T-cell (primary cell): ENCODE data around the gene RARB. TPM values are rescaled to one million over a fixed set of nuclear protein-coding genes. Genes with fewer than 3 reads are reported as not detected.

Experiments
- ATAC-seq, 4 experiments: fragments of 200-7000 bp in 3 of 4; fragments of 150-1000 bp in 1 of 4; cut with Tn5 transposase; replicated peaks in 1 of 4; 1 replicate in 3 of 4; 2 replicates in 1 of 4; pipeline ENCODE4 v1.10.0; 2021; ENCODE audit warnings: moderate library complexity in 3 of 4, mild to moderate bottlenecking in 2 of 4, moderate number of reproducible peaks in 1 of 4
- CTCF ChIA-PET, 2 donors: fragments of 300-600 bp; sonication (Branson Sonifier 250); formaldehyde crosslinking; loops; one replicate each; lab custom pipeline; 2022; ENCODE audit warnings: antibody characterized with exemption in 2 of 2; lab: Charles Lee
- POLR2A ChIA-PET, 2 donors: fragments of 300-600 bp; sonication (Branson Sonifier 250); formaldehyde crosslinking; loops; one replicate each; lab custom pipeline; 2022; ENCODE audit warnings: antibody characterized with exemption in 2 of 2; lab: Charles Lee
- DNase-seq, 35 experiments: peaks; one replicate each; pipeline versions ENCODE4 v3.0.0 to v3.0.0-alpha.2; 2013 to 2023
- H3K27ac ChIP-seq: one replicate; pipeline ENCODE4 v1.5.1; 2013; ENCODE audit warnings: low read length
- H3K27me3 ChIP-seq, 2 experiments: replicated peaks in 1 of 2; 1 replicate in 1 of 2; 2 replicates in 1 of 2; pipeline versions ENCODE4 v1.6.1 to v1.7.0; 2013; ENCODE audit warnings: low read length in 1 of 2, mixed read lengths in 1 of 2; ENCODE audit not compliant: control insufficient read depth in 2 of 2, insufficient read depth in 2 of 2; ENCODE audit errors: extremely low read depth in 1 of 2
- H3K36me3 ChIP-seq, 2 donors: 1 replicate in 1 of 2; 2 replicates in 1 of 2; pipeline versions ENCODE4 v1.6.1 to v1.7.0; 2013; ENCODE audit warnings: low read length in 1 of 2; ENCODE audit not compliant: control insufficient read depth in 2 of 2, insufficient read depth in 1 of 2; ENCODE audit errors: extremely low read depth in 1 of 2
- H3K4me1 ChIP-seq, 2 experiments: 1 replicate in 1 of 2; 2 replicates in 1 of 2; pipeline versions ENCODE4 v1.6.1 to v1.7.0; 2013; ENCODE audit warnings: low read length in 2 of 2, mixed read lengths in 1 of 2; ENCODE audit not compliant: insufficient read depth in 2 of 2, control insufficient read depth in 1 of 2; ENCODE audit errors: extremely low read depth in 1 of 2
- H3K4me3 ChIP-seq, 2 donors: 1 replicate in 1 of 2; 2 replicates in 1 of 2; pipeline versions ENCODE4 v1.5.1 to v1.7.0; 2013; ENCODE audit warnings: mild to moderate bottlenecking in 2 of 2, low read length in 1 of 2, moderate library complexity in 1 of 2; ENCODE audit not compliant: control insufficient read depth in 1 of 2; ENCODE audit errors: extremely low read depth in 1 of 2
- H3K9me3 ChIP-seq: 2 replicates; pipeline ENCODE4 v1.7.0; 2013
- H3K27ac Mint-ChIP-seq, 2 donors: one replicate each; pipeline ENCODE4 v1.8.0; 2020 to 2021; ENCODE audit warnings: mild to moderate bottlenecking in 2 of 2, mixed read lengths in 2 of 2
- H3K27me3 Mint-ChIP-seq, 2 donors: one replicate each; pipeline ENCODE4 v1.8.0; 2021 to 2022; ENCODE audit warnings: mixed read lengths in 2 of 2
- H3K36me3 Mint-ChIP-seq: one replicate; pipeline ENCODE4 v1.8.0; 2021; ENCODE audit warnings: mixed read lengths
- H3K4me1 Mint-ChIP-seq, 3 donors: one replicate each; pipeline ENCODE4 v1.8.0; 2020 to 2022; ENCODE audit warnings: mixed read lengths in 3 of 3, mild to moderate bottlenecking in 1 of 3
- H3K4me3 Mint-ChIP-seq, 3 donors: one replicate each; pipeline ENCODE4 v1.8.0; 2020 to 2022; ENCODE audit warnings: mild to moderate bottlenecking in 3 of 3, mixed read lengths in 3 of 3, moderate library complexity in 3 of 3
- H3K9me3 Mint-ChIP-seq, 3 donors: one replicate each; pipeline ENCODE4 v1.8.0; 2020 to 2022; ENCODE audit warnings: mixed read lengths in 3 of 3
- WGBS: methylation state at CpG from one replicate; pipeline ENCODE4 v1.1.5; 2013; ENCODE audit warnings: missing lambda C conversion rate; ENCODE audit not compliant: insufficient coverage; 5-methylcytosine and 5-hydroxymethylcytosine counted together
- total RNA-seq, 35 experiments: library from RNA in 6 of 35; stranded (reverse) in 6 of 35; fragments of 120-200 nt in 1 of 35; gene quantifications; one replicate each; pipeline versions ENCODE4 v1.2.1 to v1.2.4 and lab custom pipeline; 2013 to 2026

RARB gene
- total RNA-seq, 5 donors from 2014 or later (not counting 1 experiment from before 2014, with no cell fraction given): not detected

- Histone ChIP-seq H3K4me1 (no peaks in the 10 kb centered on the region), H3K36me3 (no peaks in the 10 kb centered on the region), H3K27me3 (peaks cover 2 to 7% of the 10 kb centered on the region in 2 experiments), H3K9me3 (no peaks in the 10 kb centered on the region), H3K27ac (no peak overlapping the region), H3K4me3 (no peak overlapping the region)
- ChIA-PET CTCF (no interaction called here), POLR2A (no interaction called here)
- peaks cover 3 to 8% (median 4%) of the 10 kb centered on the region in 3 donors for H3K9me3 Mint-ChIP-seq
- no peaks in the 10 kb centered on the region for H3K36me3 Mint-ChIP-seq
- no peaks in the 10 kb centered on the region for H3K4me1 Mint-ChIP-seq
- no peak for DNase-seq
- H3K4me3 Mint-ChIP-seq: no peak overlapping the region
- no peak for ATAC-seq
- H3K27ac Mint-ChIP-seq: no peak overlapping the region
- peaks cover 13 to 20% of the 10 kb centered on the region in 2 donors for H3K27me3 Mint-ChIP-seq
Observed at GRCh38 chr3:25420147-25420546, 7.9 kb upstream of the RARB start.

- no peak overlapping the region for H3K27ac Mint-ChIP-seq
- H3K4me3 Mint-ChIP-seq: no peak overlapping the region
Observed at GRCh38 chr3:25420885-25421284, 7.2 kb upstream of the RARB start.

DNA sequence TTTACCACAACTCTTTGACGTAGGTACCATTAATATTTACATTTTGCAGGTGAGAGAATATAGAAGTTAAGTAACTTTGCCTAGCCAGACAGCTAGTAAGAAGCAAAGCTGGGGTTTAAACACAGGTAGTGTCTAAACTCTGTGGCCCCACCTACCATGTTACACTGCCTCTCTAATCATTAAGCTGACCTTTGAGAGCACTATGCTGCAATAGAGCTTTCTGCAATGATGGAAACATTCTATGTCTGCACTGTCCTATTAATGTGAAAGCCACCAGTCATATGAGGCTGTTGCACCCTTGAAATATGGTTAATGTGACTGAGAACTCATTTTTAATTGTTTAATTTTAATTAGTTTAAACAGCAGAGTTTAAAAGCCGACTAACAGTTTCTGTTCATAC, 6.3 kb upstream of the RARB start:
- Mint-ChIP-seq H3K9me3 (peaks cover 3 to 8% (median 4%) of the 10 kb centered on the region in 3 donors), H3K4me1 (no peaks in the 10 kb centered on the region), H3K36me3 (no peaks in the 10 kb centered on the region), H3K27me3 (peaks cover 23 to 29% of the 10 kb centered on the region in 2 donors), H3K4me3 (no peak overlapping the region), H3K27ac (no peak overlapping the region)
- ATAC-seq (no peak), DNase-seq (no peak)
- no peaks in the 10 kb centered on the region for H3K36me3 ChIP-seq
- H3K27ac ChIP-seq: no peak overlapping the region
- ChIA-PET CTCF (no interaction called here), POLR2A (no interaction called here)
- H3K4me3 ChIP-seq: no peak overlapping the region
- H3K27me3 ChIP-seq: peaks cover 2 to 9% of the 10 kb centered on the region in 2 experiments
- no peaks in the 10 kb centered on the region for H3K4me1 ChIP-seq
- H3K9me3 ChIP-seq: no peaks in the 10 kb centered on the region
- no CpG with 5 or more reads among the region's 2 CpGs for WGBS

More at GRCh38 chr3:25420885-25421284, 7.2 kb upstream of the RARB start:
- H3K36me3 ChIP-seq: no peaks in the 10 kb centered on the region
- Mint-ChIP-seq H3K36me3 (no peaks in the 10 kb centered on the region), H3K4me1 (no peaks in the 10 kb centered on the region), H3K27me3 (peaks cover 14 to 20% of the 10 kb centered on the region in 2 donors), H3K9me3 (peaks cover 3 to 8% (median 4%) of the 10 kb centered on the region in 3 donors)
- no peak for ATAC-seq
- CTCF ChIA-PET: no interaction called here
- no peak overlapping the region for H3K4me3 ChIP-seq
- no peaks in the 10 kb centered on the region for H3K9me3 ChIP-seq
- no peak overlapping the region for H3K27ac ChIP-seq
- POLR2A ChIA-PET: no interaction called here
- H3K27me3 ChIP-seq: peaks cover 2 to 7% of the 10 kb centered on the region in 2 experiments
- no peak for DNase-seq
- no peaks in the 10 kb centered on the region for H3K4me1 ChIP-seq

GRCh38 chr3:25423780-25424588, 4.1 kb upstream of the RARB start:
- no peak overlapping the region for H3K4me3 Mint-ChIP-seq
- peaks cover 37 to 42% of the 10 kb centered on the region in 2 donors for H3K27me3 Mint-ChIP-seq
- CTCF ChIA-PET: no interaction called here

GRCh38 chr3:25424614-25425013, 3.4 kb upstream of the RARB start:
- H3K27me3 ChIP-seq: peaks cover 9 to 22% of the 10 kb centered on the region in 2 experiments
- CTCF ChIA-PET: no interaction called here
- no peak overlapping the region for H3K4me3 Mint-ChIP-seq
- H3K4me1 ChIP-seq: no peaks in the 10 kb centered on the region
- H3K9me3 ChIP-seq: no peaks in the 10 kb centered on the region
- DNase-seq (no peak), ATAC-seq (no peak)
- H3K9me3 Mint-ChIP-seq: no peaks in the 10 kb centered on the region
- H3K4me1 Mint-ChIP-seq: peaks cover 0 to 8% (median 3%) of the 10 kb centered on the region in 3 donors
- WGBS: no CpG with 5 or more reads among the region's 5 CpGs
- no peak overlapping the region for H3K27ac Mint-ChIP-seq
- H3K27ac ChIP-seq: no peak overlapping the region
- POLR2A ChIA-PET: no interaction called here
- H3K4me3 ChIP-seq: no peak overlapping the region
- H3K36me3 Mint-ChIP-seq: no peaks in the 10 kb centered on the region
- no peaks in the 10 kb centered on the region for H3K36me3 ChIP-seq
- H3K27me3 Mint-ChIP-seq: peaks cover 37 to 43% of the 10 kb centered on the region in 2 donors

More at GRCh38 chr3:25423780-25424588, 4.1 kb upstream of the RARB start:
- Histone ChIP-seq H3K27me3 (peaks cover 5 to 20% of the 10 kb centered on the region in 2 experiments), H3K9me3 (no peaks in the 10 kb centered on the region), H3K4me1 (no peaks in the 10 kb centered on the region), H3K36me3 (no peaks in the 10 kb centered on the region), H3K27ac (no peak overlapping the region), H3K4me3 (no peak overlapping the region)
- no peaks in the 10 kb centered on the region for H3K9me3 Mint-ChIP-seq
- no peaks in the 10 kb centered on the region for H3K36me3 Mint-ChIP-seq
- ATAC-seq (no peak), DNase-seq (no peak)
- POLR2A ChIA-PET: no interaction called here
- no peak overlapping the region for H3K27ac Mint-ChIP-seq
- H3K4me1 Mint-ChIP-seq: peaks cover 0 to 8% (median 3%) of the 10 kb centered on the region in 3 donors
- WGBS: 76% methylated on average over 6 of the region's 9 CpGs

GRCh38 chr3:25426408-25426807, 1.7 kb upstream of the RARB start:
- ATAC-seq (no peak), DNase-seq (no peak)
- no peak overlapping the region for H3K4me3 Mint-ChIP-seq
- Histone ChIP-seq H3K27ac (no peak overlapping the region), H3K4me1 (no peaks in the 10 kb centered on the region), H3K4me3 (no peak overlapping the region), H3K27me3 (peaks cover 9 to 21% of the 10 kb centered on the region in 2 experiments), H3K9me3 (no peaks in the 10 kb centered on the region), H3K36me3 (no peaks in the 10 kb centered on the region)
- ChIA-PET CTCF (no interaction called here), POLR2A (no interaction called here)
- no CpG with 5 or more reads among the region's 2 CpGs for WGBS
- H3K27ac Mint-ChIP-seq: no peak overlapping the region
- H3K27me3 Mint-ChIP-seq: peaks cover 42 to 48% of the 10 kb centered on the region in 2 donors
- no peaks in the 10 kb centered on the region for H3K9me3 Mint-ChIP-seq
- peaks cover 0 to 8% (median 3%) of the 10 kb centered on the region in 3 donors for H3K4me1 Mint-ChIP-seq
- H3K36me3 Mint-ChIP-seq: no peaks in the 10 kb centered on the region
